GDM1 (cell line): ENCODE results near the gene P4HA3.

ENCODE experiments used
- DNase-seq: peaks from one replicate; lab custom pipeline; 2025; lab: John Stamatoyannopoulos, UW

Gene P4HA3

GRCh38 chr11:74262725-74263124 is 48.7 kb downstream of the P4HA3 start:
- no peak for DNase-seq

GRCh38 chr11:74257959-74258553 is 53.4 kb downstream of the P4HA3 start:
- no peak for DNase-seq

DNA sequence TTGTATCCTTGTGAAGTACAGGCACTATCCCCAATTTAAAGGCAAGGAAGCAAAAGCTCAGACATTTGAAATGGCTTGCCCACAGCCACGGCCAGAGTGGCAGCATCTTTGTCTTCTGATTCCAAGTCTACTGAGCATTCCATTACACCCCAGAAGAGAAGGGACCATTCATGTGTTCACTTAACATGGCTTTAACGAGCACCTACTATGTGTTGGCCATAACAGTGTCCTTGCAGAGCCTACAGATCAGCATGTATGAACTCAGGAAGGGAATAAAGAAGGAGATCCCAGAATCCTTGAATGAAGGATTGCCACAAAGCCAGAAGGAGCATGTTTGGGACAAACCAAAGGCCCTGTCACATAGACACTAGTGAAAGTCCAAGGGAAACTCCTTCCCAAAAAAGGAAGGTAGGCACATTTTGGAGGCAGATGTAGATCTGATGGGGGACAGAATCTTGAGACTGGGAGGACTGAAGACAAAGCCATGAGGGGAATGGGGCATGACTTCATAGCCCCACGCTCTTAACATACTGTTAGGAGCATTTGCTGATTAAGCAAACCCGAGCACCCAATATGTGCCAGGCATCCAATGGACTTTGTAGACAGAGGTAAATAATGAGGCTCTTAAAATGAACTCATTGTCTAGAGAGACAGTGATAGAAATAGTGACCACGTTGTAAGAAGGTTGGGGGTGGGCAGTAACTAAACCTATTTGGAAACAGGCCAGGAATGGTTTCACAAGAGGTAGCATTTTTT is 54.9 kb downstream of the P4HA3 start:
- DNase-seq, result no peak

DNA sequence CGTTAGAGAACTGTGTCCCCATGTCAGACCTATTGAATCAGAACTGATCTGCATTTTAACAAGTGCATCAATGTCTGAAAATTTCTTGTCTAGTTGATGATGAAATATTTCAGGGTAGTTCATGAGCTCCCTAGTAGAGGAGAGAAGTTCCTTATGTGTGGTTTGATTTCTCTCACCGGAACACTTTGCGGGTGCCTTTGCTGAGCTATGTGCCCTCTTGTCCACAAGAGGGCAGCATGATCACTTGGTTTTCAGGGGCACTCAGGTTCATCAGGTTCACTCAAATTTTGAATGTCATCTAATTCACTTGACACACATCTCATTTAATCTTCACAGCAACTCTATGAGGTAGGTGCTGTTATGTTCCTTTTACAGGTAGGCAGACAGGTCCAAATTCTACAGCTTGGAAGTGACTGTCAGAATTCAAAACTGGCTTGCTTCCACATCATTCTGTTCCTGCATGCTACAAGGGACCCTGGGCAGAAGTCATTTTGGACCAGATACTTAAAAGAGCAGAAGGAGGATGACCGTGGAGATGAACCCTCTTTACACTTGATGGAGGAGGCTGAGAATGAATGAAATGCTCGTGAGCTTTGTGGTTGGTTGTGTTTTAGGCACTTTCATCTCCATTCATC is 55.6 kb downstream of the P4HA3 start:
- DNase-seq, result peak; percentile 60

GRCh38 chr11:74253361-74253760 is 58.1 kb downstream of the P4HA3 start:
- no peak for DNase-seq

DNA sequence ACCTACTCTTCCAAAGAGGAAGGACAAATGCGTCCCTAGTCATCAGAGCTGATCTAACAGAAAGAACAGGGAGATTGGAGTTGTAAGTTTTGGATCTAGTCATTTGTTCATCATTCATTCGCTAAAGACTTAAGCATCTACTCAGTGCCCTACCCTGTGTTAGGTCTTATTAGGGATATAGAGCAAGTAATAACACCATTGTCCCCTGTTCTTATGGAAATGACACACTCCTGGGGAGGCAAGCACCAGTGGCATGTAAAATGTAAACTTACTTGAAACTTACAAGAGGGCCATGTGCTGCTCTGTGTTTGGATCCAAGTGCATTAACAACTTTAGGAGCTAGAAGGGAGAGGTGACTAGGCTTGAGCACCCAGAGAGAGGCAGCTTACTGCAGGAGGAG is 61.9 kb downstream of the P4HA3 start:
- DNase-seq, result no peak

DNA sequence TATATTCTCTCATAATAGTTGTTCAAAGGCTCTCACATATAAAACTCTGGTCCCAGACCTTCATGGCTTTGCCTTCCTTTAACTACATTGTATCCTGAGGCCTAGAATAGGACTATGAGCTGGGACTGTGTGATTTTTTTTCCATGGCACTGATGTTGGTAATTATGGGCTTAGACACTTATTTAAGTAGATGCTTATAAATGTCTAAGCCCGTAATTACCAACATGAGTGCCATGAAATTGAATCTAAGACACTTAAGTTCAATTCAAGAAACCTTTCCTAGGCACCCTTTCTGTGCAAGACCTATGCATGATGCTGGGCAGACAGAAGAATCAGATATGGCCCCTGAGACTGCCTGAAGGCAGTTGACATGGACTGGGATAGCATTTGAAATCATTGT is 63.0 kb downstream of the P4HA3 start:
- no peak for DNase-seq

GRCh38 chr11:74238243-74238642 is 73.2 kb downstream of the P4HA3 start:
- no peak for DNase-seq

GRCh38 chr11:74237541-74237940 is 73.9 kb downstream of the P4HA3 start:
- no peak for DNase-seq

GRCh38 chr11:74235121-74235520 is 76.3 kb downstream of the P4HA3 start:
- no peak for DNase-seq

DNA sequence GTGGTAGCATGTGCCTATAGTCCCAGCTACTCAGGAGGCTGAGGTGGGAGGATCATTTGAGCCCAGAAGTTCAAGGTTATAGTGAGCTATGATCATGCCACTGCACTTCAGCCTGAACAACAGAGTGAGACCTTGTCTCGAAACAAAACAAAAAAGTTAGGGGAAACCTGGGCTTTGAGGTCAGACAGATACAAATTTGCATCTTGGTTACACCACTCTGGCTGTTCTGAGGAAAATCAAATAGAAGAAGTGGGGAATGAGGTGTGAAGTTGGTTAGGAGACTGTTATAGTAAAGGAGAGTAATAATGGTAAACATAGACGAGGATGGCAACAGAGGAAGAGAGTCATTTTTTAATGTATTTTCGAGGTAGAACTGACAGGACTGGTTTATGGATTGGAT is 77.8 kb downstream of the P4HA3 start:
- DNase-seq, result no peak

GRCh38 chr11:74232311-74232950 is 79.0 kb downstream of the P4HA3 start:
- no peak for DNase-seq

DNA sequence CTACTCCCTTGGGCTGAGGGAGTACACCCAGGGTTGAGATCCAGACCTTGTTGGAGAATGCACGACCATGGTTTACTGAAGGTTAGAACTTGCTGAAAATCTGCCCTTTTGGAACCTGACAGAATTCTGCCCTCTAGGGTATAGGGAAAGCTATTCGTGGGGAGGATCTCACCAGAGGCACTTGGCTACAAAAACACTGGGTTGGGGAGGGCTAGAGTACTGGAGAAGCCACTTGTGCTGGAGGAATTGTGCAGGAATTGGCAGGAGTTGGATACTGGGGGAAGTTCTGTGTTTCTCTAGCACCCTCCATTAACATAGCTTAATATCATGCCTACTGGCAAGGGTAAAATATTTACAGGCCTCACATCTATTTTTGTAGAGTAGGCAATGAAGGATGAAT is 84.5 kb downstream of the P4HA3 start:
- DNase-seq, result no peak

DNA sequence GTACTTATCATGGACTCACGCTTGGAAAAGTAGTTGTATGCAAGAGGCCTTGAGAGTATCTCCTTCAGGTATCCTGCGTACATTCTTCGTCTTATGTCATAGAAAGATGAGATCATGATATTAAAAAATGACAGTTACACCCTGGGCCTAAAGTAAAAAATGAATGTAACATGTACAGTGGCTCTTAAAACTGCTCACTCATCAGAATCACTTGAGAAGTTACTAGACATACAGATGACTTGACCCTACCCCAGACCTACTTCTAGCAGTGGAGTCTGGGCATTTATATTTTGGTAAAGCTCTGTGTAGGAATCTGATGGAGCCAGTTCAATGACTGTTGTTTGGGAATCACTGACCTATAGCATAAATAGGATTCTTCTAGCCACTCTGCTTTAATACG is 85.9 kb downstream of the P4HA3 start:
- no peak for DNase-seq

DNA sequence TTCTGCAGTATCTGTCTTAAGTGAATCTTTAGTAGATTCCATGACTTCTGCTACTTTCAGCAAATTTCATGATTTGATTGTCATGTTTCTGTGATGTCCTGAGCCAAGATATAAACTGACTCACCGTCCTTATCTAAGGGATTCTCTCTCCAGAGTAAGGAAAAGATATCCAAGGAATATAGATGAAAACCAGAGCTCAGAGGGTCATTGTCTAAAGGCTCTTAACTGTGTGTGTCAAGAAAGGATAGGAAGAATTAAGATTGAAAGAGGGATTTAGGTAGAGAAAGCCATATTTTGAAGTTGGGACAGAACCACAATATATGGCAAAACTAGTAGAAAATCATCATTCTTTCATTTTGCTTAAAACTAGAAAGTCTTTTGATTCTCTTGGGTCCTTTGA is 89.6 kb downstream of the P4HA3 start:
- no peak for DNase-seq

- no peak for DNase-seq
These were observed 91.1 kb downstream of the P4HA3 start for GRCh38 chr11:74220376-74220775.
